ENCODE data around the gene SPPL2B.

Gene SPPL2B

GRCh38 chr19:2289714-2290435 is 38.6 kb upstream of the SPPL2B start:
- H3K4me3 ChIP-seq (ENCODE audit: low read depth, low read length): no peak overlapping the region
- in situ Hi-C loops (cut with HindIII; ENCODE audit: low sequenced_read_pairs): no loop called here
- TF ChIP-seq CTCF (IDR thresholded peaks at IDR 0.05; ENCODE audit: low read depth, low read length): no peak
- no peak for DNase-seq (ENCODE audit: low read depth, low spot score)

GRCh38 chr19:2290441-2291184 is 37.9 kb upstream of the SPPL2B start:
- TF ChIP-seq CTCF (IDR thresholded peaks at IDR 0.05; ENCODE audit: low read depth, low read length): no peak
- DNase-seq (ENCODE audit: low read depth, low spot score): no peak
- in situ Hi-C loops (cut with HindIII; ENCODE audit: low sequenced_read_pairs): no loop called here
- no peak overlapping the region for H3K4me3 ChIP-seq (ENCODE audit: low read depth, low read length)

GRCh38 chr19:2291185-2291751 is 37.2 kb upstream of the SPPL2B start:
- no peak overlapping the region for H3K4me3 ChIP-seq (ENCODE audit: low read depth, low read length)
- no peak for TF ChIP-seq CTCF (IDR thresholded peaks at IDR 0.05; ENCODE audit: low read depth, low read length)
- no peak for DNase-seq (ENCODE audit: low read depth, low spot score)
- in situ Hi-C loops (cut with HindIII; ENCODE audit: low sequenced_read_pairs): no loop called here

GRCh38 chr19:2294687-2295335 is 33.7 kb upstream of the SPPL2B start:
- in situ Hi-C loops (cut with HindIII; ENCODE audit: low sequenced_read_pairs): no loop called here
- no peak for DNase-seq (ENCODE audit: low read depth, low spot score)
- H3K4me3 ChIP-seq (ENCODE audit: low read depth, low read length): no peak overlapping the region

GRCh38 chr19:2296141-2296540 is 32.3 kb upstream of the SPPL2B start:
- in situ Hi-C loops (cut with HindIII; ENCODE audit: low sequenced_read_pairs): no loop called here
- no peak overlapping the region for H3K4me3 ChIP-seq (ENCODE audit: low read depth, low read length)
- no peak for TF ChIP-seq CTCF (IDR thresholded peaks at IDR 0.05; ENCODE audit: low read depth, low read length)
- no peak for DNase-seq (ENCODE audit: low read depth, low spot score)

More at GRCh38 chr19:2294687-2295335, 33.7 kb upstream of the SPPL2B start:
- TF ChIP-seq CTCF (IDR thresholded peaks at IDR 0.05; ENCODE audit: low read depth, low read length): no peak

GRCh38 chr19:2300533-2300932 is 28.0 kb upstream of the SPPL2B start:
- H3K4me3 ChIP-seq (ENCODE audit: low read depth, low read length): no peak overlapping the region
- in situ Hi-C loops (cut with HindIII; ENCODE audit: low sequenced_read_pairs): no loop called here
- TF ChIP-seq CTCF (IDR thresholded peaks at IDR 0.05; ENCODE audit: low read depth, low read length): no peak
- no peak for DNase-seq (ENCODE audit: low read depth, low spot score)
